ENCODE results near the gene NAV2. TPM values are rescaled to one million over a fixed set of nuclear protein-coding genes. Genes with fewer than 3 reads are reported as not detected.

The NAV2 gene
- total and polyA plus RNA-seq, 2 experiments from 2014 or later: 26.0 to 45.0 TPM

- no peak for TF ChIP-seq ZNF462 (CRISPR knock-in tag; IDR thresholded peaks at IDR 0.05)
Measured at GRCh38 chr11:19703211-19703610, 9.4 kb upstream of the NAV2 start (continued).

GRCh38 chr11:19704213-19704612 lies 8.4 kb upstream of the NAV2 start:
- H3K27ac ChIP-seq (ENCODE audit: low read depth): no peak overlapping the region
- no peak overlapping the region for H3K4me3 Mint-ChIP-seq
- no peaks in the 10 kb centered on the region for H3K9me3 Mint-ChIP-seq
- ATAC-seq: no peak
- no peaks in the 10 kb centered on the region for H3K27me3 ChIP-seq (ENCODE audit: insufficient read depth)
- H3K27me3 Mint-ChIP-seq (ENCODE audit: insufficient read depth, low read depth, poor library complexity): no peaks in the 10 kb centered on the region
- no peaks in the 10 kb centered on the region for H3K36me3 ChIP-seq (ENCODE audit: insufficient read depth)
- no peaks in the 10 kb centered on the region for H3K9me2 ChIP-seq (ENCODE audit: insufficient read depth)
- no peak for DNase-seq (ENCODE audit: low spot score)
- no peaks in the 10 kb centered on the region for H3K4me1 ChIP-seq (ENCODE audit: insufficient read depth)
- no peaks in the 10 kb centered on the region for H3F3A ChIP-seq (replicated peaks; ENCODE audit: low read depth)
- H2AFZ ChIP-seq: no peak overlapping the region; the same call in 1 of the 2 replicates
- H3K4me1 Mint-ChIP-seq: peaks cover 16% of the 10 kb centered on the region
- no peak overlapping the region for H3K4me2 ChIP-seq
- no peak overlapping the region for H3K4me3 ChIP-seq
- no peaks in the 10 kb centered on the region for H3K36me3 Mint-ChIP-seq (ENCODE audit: low read depth)
- no peaks in the 10 kb centered on the region for H3K79me2 ChIP-seq (replicated peaks; ENCODE audit: insufficient read depth)
- H4K20me1 ChIP-seq (replicated peaks; ENCODE audit: insufficient read depth): no peaks in the 10 kb centered on the region
- no peak overlapping the region for H3K27ac Mint-ChIP-seq
- no peak for TF ChIP-seq EZH2phosphoT487 (IDR thresholded peaks at IDR 0.05; ENCODE audit: unreplicated experiment)
- TF ChIP-seq CREB1 (CRISPR knock-in tag; IDR thresholded peaks at IDR 0.05; ENCODE audit: low read depth): no peak
- TF ChIP-seq ZNF114 (CRISPR knock-in tag; IDR thresholded peaks at IDR 0.05): no peak
- no peak for TF ChIP-seq JUNB (IDR thresholded peaks at IDR 0.05; ENCODE audit: unreplicated experiment)
- no peak for TF ChIP-seq NANOG (IDR thresholded peaks at IDR 0.05; ENCODE audit: borderline replicate concordance)
- TF ChIP-seq CTCF (conservative IDR thresholded peaks at IDR 0.05; ENCODE audit: low read depth in 2 of 2): no peak
- no peak for TF ChIP-seq STAT1 (IDR thresholded peaks at IDR 0.05; ENCODE audit: unreplicated experiment)
- no peak for TF ChIP-seq ZNF462 (CRISPR knock-in tag; IDR thresholded peaks at IDR 0.05)
- no peak for TF ChIP-seq EZH2 (IDR thresholded peaks at IDR 0.05; ENCODE audit: low read depth, unreplicated experiment)

Measured in GM23338 (cell line).